ENCODE data around the gene RARRES1.

RARRES1 gene

GRCh38 chr3:158770741-158771350, 38.6 kb upstream of the RARRES1 start:
- Histone ChIP-seq H3K9me3 (no peaks in the 10 kb centered on the region), H3K27me3 (ENCODE audit: low read depth) (no peaks in the 10 kb centered on the region), H3K4me1 (no peaks in the 10 kb centered on the region; the same call in 1 of the 2 replicates), H3K36me3 (replicated peaks) (no peaks in the 10 kb centered on the region), H3K4me3 (no peak overlapping the region)
- in situ Hi-C loops (cut with MboI; ENCODE audit: low sequenced_read_pairs) = no loop called here
- DNase-seq (ENCODE audit: low spot score in 2 of 2) = no peak

GRCh38 chr3:158769952-158770740, 37.9 kb upstream of the RARRES1 start:
- H3K4me1 ChIP-seq = no peaks in the 10 kb centered on the region; the same call in 1 of the 2 replicates
- DNase-seq (ENCODE audit: low spot score in 2 of 2) = no peak
- H3K4me3 ChIP-seq = no peak overlapping the region
- in situ Hi-C loops (cut with MboI; ENCODE audit: low sequenced_read_pairs) = no loop called here
- H3K36me3 ChIP-seq (replicated peaks) = no peaks in the 10 kb centered on the region
- H3K9me3 ChIP-seq = no peaks in the 10 kb centered on the region
- no peaks in the 10 kb centered on the region for H3K27me3 ChIP-seq (ENCODE audit: low read depth)

GRCh38 chr3:158769549-158769948, 37.3 kb upstream of the RARRES1 start:
- DNase-seq (ENCODE audit: low spot score in 2 of 2) = no peak
- Histone ChIP-seq H3K27me3 (ENCODE audit: low read depth) (no peaks in the 10 kb centered on the region), H3K4me3 (no peak overlapping the region), H3K4me1 (no peaks in the 10 kb centered on the region; the same call in 1 of the 2 replicates), H3K36me3 (replicated peaks) (no peaks in the 10 kb centered on the region), H3K9me3 (no peaks in the 10 kb centered on the region)
- in situ Hi-C loops (cut with MboI; ENCODE audit: low sequenced_read_pairs) = no loop called here

GRCh38 chr3:158768881-158769543, 36.8 kb upstream of the RARRES1 start:
- Histone ChIP-seq H3K4me1 (no peaks in the 10 kb centered on the region; the same call in 1 of the 2 replicates), H3K4me3 (no peak overlapping the region), H3K9me3 (no peaks in the 10 kb centered on the region), H3K36me3 (replicated peaks) (no peaks in the 10 kb centered on the region), H3K27me3 (ENCODE audit: low read depth) (no peaks in the 10 kb centered on the region)
- in situ Hi-C loops (cut with MboI; ENCODE audit: low sequenced_read_pairs) = no loop called here
- DNase-seq (ENCODE audit: low spot score in 2 of 2) = no peak

- H3K27me3 ChIP-seq (ENCODE audit: low read depth) = no peaks in the 10 kb centered on the region
- H3K4me1 ChIP-seq = no peaks in the 10 kb centered on the region
- no peak overlapping the region for H3K4me3 ChIP-seq
- no peaks in the 10 kb centered on the region for H3K9me3 ChIP-seq
- in situ Hi-C loops (cut with MboI; ENCODE audit: low sequenced_read_pairs) = no loop called here
- no peaks in the 10 kb centered on the region for H3K36me3 ChIP-seq (replicated peaks)
- no peak for DNase-seq (ENCODE audit: low spot score in 2 of 2)
Measured at GRCh38 chr3:158768361-158768787, 36.1 kb upstream of the RARRES1 start.

GRCh38 chr3:158766364-158766763, 34.1 kb upstream of the RARRES1 start:
- no peaks in the 10 kb centered on the region for H3K9me3 ChIP-seq
- no peak for DNase-seq (ENCODE audit: low spot score in 2 of 2)
- no peaks in the 10 kb centered on the region for H3K4me1 ChIP-seq
- H3K36me3 ChIP-seq (replicated peaks) = no peaks in the 10 kb centered on the region
- no peaks in the 10 kb centered on the region for H3K27me3 ChIP-seq (ENCODE audit: low read depth)
- in situ Hi-C loops (cut with MboI; ENCODE audit: low sequenced_read_pairs) = no loop called here
- H3K4me3 ChIP-seq = no peak overlapping the region

- Histone ChIP-seq H3K9me3 (no peaks in the 10 kb centered on the region), H3K27me3 (ENCODE audit: low read depth) (no peaks in the 10 kb centered on the region), H3K36me3 (replicated peaks) (no peaks in the 10 kb centered on the region), H3K4me1 (no peaks in the 10 kb centered on the region), H3K4me3 (no peak overlapping the region)
- no peak for DNase-seq (ENCODE audit: low spot score in 2 of 2)
- in situ Hi-C loops (cut with MboI; ENCODE audit: low sequenced_read_pairs) = no loop called here
Measured at GRCh38 chr3:158765518-158766205, 33.4 kb upstream of the RARRES1 start.

GRCh38 chr3:158763421-158763820, 31.2 kb upstream of the RARRES1 start:
- DNase-seq (ENCODE audit: low spot score in 2 of 2) = no peak
- in situ Hi-C loops (cut with MboI; ENCODE audit: low sequenced_read_pairs) = no loop called here
- Histone ChIP-seq H3K4me3 (no peak overlapping the region), H3K36me3 (replicated peaks) (no peaks in the 10 kb centered on the region), H3K9me3 (no peaks in the 10 kb centered on the region), H3K27me3 (ENCODE audit: low read depth) (no peaks in the 10 kb centered on the region), H3K4me1 (no peaks in the 10 kb centered on the region)

GRCh38 chr3:158762701-158763100, 30.4 kb upstream of the RARRES1 start:
- in situ Hi-C loops (cut with MboI; ENCODE audit: low sequenced_read_pairs) = no loop called here
- Histone ChIP-seq H3K36me3 (replicated peaks) (no peaks in the 10 kb centered on the region), H3K4me1 (no peaks in the 10 kb centered on the region), H3K27me3 (ENCODE audit: low read depth) (no peaks in the 10 kb centered on the region), H3K9me3 (no peaks in the 10 kb centered on the region), H3K4me3 (no peak overlapping the region)
- no peak for DNase-seq (ENCODE audit: low spot score in 2 of 2)

GRCh38 chr3:158761350-158761749, 29.1 kb upstream of the RARRES1 start:
- in situ Hi-C loops (cut with MboI; ENCODE audit: low sequenced_read_pairs) = no loop called here
- no peak for DNase-seq (ENCODE audit: low spot score in 2 of 2)
- Histone ChIP-seq H3K36me3 (replicated peaks) (no peaks in the 10 kb centered on the region), H3K4me3 (no peak overlapping the region), H3K4me1 (no peaks in the 10 kb centered on the region), H3K9me3 (no peaks in the 10 kb centered on the region), H3K27me3 (ENCODE audit: low read depth) (no peaks in the 10 kb centered on the region)

- in situ Hi-C loops (cut with MboI; ENCODE audit: low sequenced_read_pairs) = no loop called here
- Histone ChIP-seq H3K27me3 (ENCODE audit: low read depth) (no peaks in the 10 kb centered on the region), H3K36me3 (replicated peaks) (no peaks in the 10 kb centered on the region), H3K9me3 (no peaks in the 10 kb centered on the region), H3K4me3 (no peak overlapping the region), H3K4me1 (no peaks in the 10 kb centered on the region)
- no peak for DNase-seq (ENCODE audit: low spot score in 2 of 2)
Measured at GRCh38 chr3:158755421-158755820, 23.2 kb upstream of the RARRES1 start.

GRCh38 chr3:158753854-158754253, 21.6 kb upstream of the RARRES1 start:
- no peaks in the 10 kb centered on the region for H3K27me3 ChIP-seq (ENCODE audit: low read depth)
- H3K4me3 ChIP-seq = no peak overlapping the region
- no peaks in the 10 kb centered on the region for H3K36me3 ChIP-seq (replicated peaks)
- no peaks in the 10 kb centered on the region for H3K4me1 ChIP-seq
- no peaks in the 10 kb centered on the region for H3K9me3 ChIP-seq
- in situ Hi-C loops (cut with MboI; ENCODE audit: low sequenced_read_pairs) = no loop called here
- DNase-seq (ENCODE audit: low spot score in 2 of 2) = no peak

- in situ Hi-C loops (cut with MboI; ENCODE audit: low sequenced_read_pairs) = no loop called here
- no peak overlapping the region for H3K4me3 ChIP-seq
Measured at GRCh38 chr3:158751316-158751715, 19.1 kb upstream of the RARRES1 start.

GRCh38 chr3:158750016-158750415, 17.8 kb upstream of the RARRES1 start:
- H3K36me3 ChIP-seq (replicated peaks) = no peaks in the 10 kb centered on the region
- H3K4me3 ChIP-seq = no peak overlapping the region
- in situ Hi-C loops (cut with MboI; ENCODE audit: low sequenced_read_pairs) = no loop called here
- no peaks in the 10 kb centered on the region for H3K9me3 ChIP-seq
- no peaks in the 10 kb centered on the region for H3K4me1 ChIP-seq
- no peak for DNase-seq (ENCODE audit: low spot score in 2 of 2)
- H3K27me3 ChIP-seq (ENCODE audit: low read depth) = no peaks in the 10 kb centered on the region

More at GRCh38 chr3:158751316-158751715, 19.1 kb upstream of the RARRES1 start:
- Histone ChIP-seq H3K36me3 (replicated peaks) (no peaks in the 10 kb centered on the region), H3K9me3 (no peaks in the 10 kb centered on the region), H3K27me3 (ENCODE audit: low read depth) (no peaks in the 10 kb centered on the region), H3K4me1 (no peaks in the 10 kb centered on the region)
- DNase-seq (ENCODE audit: low spot score in 2 of 2) = no peak
